ENCODE measurements around the gene NDUFS4. TPM values are rescaled to one million over a fixed set of nuclear protein-coding genes. Genes with fewer than 3 reads are reported as not detected.
"Not testable (repeated sequence)": the region's sequence is repeated elsewhere in the genome, so short reads cannot be mapped to it uniquely, and the experiment has no call there.

Gene NDUFS4
- total RNA-seq, 2 experiments from 2014 or later = 25.0 to 25.1 TPM

DNA sequence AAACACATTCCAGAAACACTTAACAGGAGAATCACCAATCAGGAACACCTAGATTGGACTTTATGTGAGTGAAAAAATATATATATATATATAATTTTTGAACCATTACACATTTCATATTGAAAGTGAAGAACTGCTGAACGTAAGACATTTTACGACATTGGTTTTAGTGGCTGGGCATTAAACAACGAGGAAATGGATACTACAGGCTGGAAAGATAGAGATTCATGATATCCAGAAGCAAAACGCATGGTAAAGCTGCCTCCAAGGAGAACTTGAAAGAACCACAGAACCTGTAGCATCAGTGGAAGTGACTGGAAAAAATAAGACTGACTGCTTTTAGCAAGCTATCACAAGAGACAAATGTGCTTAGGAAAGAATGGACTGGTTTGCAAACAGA lies 13.2 kb upstream of the NDUFS4 start:
- no peaks in the 10 kb centered on the region for H3K9me3 Mint-ChIP-seq
- ATAC-seq (ENCODE audit: poor library complexity) = no peak
- H3K36me3 Mint-ChIP-seq (ENCODE audit: low read depth) = no peaks in the 10 kb centered on the region
- Histone ChIP-seq H3K27ac (ENCODE audit: low read depth in 1 of 2, low read length in 2 of 2) (no peak overlapping the region), H3K9me3 (ENCODE audit: control insufficient read depth in 1 of 2, insufficient read depth in 1 of 2, low read length in 2 of 2) (no peaks in the 10 kb centered on the region), H3K36me3 (ENCODE audit: insufficient read depth, low read length) (no peaks in the 10 kb centered on the region), H3K4me1 (ENCODE audit: insufficient read depth, low read length) (no peaks in the 10 kb centered on the region), H3K27me3 (ENCODE audit: control insufficient read depth in 1 of 2, insufficient read depth in 2 of 2, low read length in 2 of 2) (peaks cover 0 to 8% of the 10 kb centered on the region in 2 experiments), H3K4me3 (ENCODE audit: low read length) (no peak overlapping the region)
- CTCF ChIA-PET = no interaction called here
- POLR2A ChIA-PET = interaction anchor here (1.1 to 1.5 kb wide), 2 partner anchors 13 to 16 kb away, joined by 3 to 4 read pairs; partner anchors contain the start of gene NDUFS4
- H3K4me1 Mint-ChIP-seq (ENCODE audit: low read depth) = no peaks in the 10 kb centered on the region
- TF ChIP-seq, protein P1, sequence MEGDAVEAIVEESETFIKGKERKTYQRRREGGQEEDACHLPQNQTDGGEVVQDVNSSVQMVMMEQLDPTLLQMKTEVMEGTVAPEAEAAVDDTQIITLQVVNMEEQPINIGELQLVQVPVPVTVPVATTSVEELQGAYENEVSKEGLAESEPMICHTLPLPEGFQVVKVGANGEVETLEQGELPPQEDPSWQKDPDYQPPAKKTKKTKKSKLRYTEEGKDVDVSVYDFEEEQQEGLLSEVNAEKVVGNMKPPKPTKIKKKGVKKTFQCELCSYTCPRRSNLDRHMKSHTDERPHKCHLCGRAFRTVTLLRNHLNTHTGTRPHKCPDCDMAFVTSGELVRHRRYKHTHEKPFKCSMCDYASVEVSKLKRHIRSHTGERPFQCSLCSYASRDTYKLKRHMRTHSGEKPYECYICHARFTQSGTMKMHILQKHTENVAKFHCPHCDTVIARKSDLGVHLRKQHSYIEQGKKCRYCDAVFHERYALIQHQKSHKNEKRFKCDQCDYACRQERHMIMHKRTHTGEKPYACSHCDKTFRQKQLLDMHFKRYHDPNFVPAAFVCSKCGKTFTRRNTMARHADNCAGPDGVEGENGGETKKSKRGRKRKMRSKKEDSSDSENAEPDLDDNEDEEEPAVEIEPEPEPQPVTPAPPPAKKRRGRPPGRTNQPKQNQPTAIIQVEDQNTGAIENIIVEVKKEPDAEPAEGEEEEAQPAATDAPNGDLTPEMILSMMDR (IDR thresholded peaks at IDR 0.05) = no peak
- no peak overlapping the region for H3K27ac Mint-ChIP-seq
- H3K4me3 Mint-ChIP-seq = no peak overlapping the region
- intact Hi-C loops (cut with DNase I, micrococcal nuclease) = no loop called here
- DNase-seq = no peak
- H3K27me3 Mint-ChIP-seq = peaks cover 7% of the 10 kb centered on the region

DNA sequence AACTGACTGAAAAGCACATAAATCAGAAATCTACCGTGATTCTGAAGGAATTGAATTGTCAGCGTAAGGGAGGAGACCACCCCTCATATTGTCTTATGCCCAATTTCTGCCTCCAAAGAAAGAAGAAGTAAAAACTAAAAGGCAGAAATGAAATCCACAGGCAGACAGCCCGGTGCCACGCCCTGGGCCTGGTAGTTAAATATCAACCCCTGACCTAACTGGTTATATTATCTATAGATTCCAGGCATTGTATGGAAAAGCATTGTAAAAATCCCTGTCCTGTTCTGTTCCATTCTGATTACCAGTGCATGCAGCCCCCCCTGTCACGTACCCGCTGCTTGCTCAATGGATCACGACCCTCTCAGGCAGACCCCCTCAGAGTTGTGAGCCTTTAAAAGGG lies 11.9 kb upstream of the NDUFS4 start:
- H3K27me3 Mint-ChIP-seq = peaks cover 10% of the 10 kb centered on the region
- intact Hi-C loops (cut with DNase I, micrococcal nuclease); H3K27me3 ChIP-seq (ENCODE audit: control insufficient read depth in 1 of 2, insufficient read depth in 2 of 2, low read length in 2 of 2); H3K27ac ChIP-seq (ENCODE audit: low read depth in 1 of 2, low read length in 2 of 2); H3K4me1 Mint-ChIP-seq (ENCODE audit: low read depth); ATAC-seq (ENCODE audit: poor library complexity); H3K4me3 ChIP-seq (ENCODE audit: low read length); H3K4me3 Mint-ChIP-seq; H3K36me3 ChIP-seq (ENCODE audit: insufficient read depth, low read length); H3K9me3 ChIP-seq (ENCODE audit: control insufficient read depth in 1 of 2, insufficient read depth in 1 of 2, low read length in 2 of 2); DNase-seq; H3K36me3 Mint-ChIP-seq (ENCODE audit: low read depth); CTCF ChIA-PET; H3K27ac Mint-ChIP-seq; POLR2A ChIA-PET; H3K9me3 Mint-ChIP-seq; H3K4me1 ChIP-seq (ENCODE audit: insufficient read depth, low read length): not testable (repeated sequence)

DNA sequence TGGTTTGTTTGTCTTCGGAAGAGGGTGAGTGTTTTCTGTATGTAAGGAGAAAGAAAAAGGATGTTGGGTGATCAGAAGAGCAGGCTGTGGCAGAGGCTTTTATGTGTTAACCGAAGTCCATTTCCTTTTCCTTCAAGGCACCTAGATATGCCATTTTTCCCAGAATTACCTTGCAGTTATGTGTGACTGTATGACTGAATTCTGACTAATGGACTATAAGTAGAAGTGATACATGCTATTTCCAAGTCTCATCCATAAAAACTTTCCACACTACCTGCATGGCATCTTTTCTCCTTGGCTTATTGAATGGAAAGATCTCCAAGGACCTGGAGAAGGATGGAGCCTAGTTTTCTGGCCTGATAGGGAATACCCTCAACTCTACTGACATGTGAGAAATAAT lies 10.6 kb upstream of the NDUFS4 start:
- no peak overlapping the region for H3K4me3 ChIP-seq (ENCODE audit: low read length)
- Mint-ChIP-seq H3K36me3 (ENCODE audit: low read depth) (no peaks in the 10 kb centered on the region), H3K27me3 (peaks cover 18% of the 10 kb centered on the region), H3K9me3 (no peaks in the 10 kb centered on the region), H3K27ac (no peak overlapping the region), H3K4me3 (no peak overlapping the region), H3K4me1 (ENCODE audit: low read depth) (no peaks in the 10 kb centered on the region)
- H3K36me3 ChIP-seq (ENCODE audit: insufficient read depth, low read length) = no peaks in the 10 kb centered on the region
- intact Hi-C loops (cut with DNase I, micrococcal nuclease) = no loop called here
- H3K27ac ChIP-seq (ENCODE audit: low read depth in 1 of 2, low read length in 2 of 2) = no peak overlapping the region
- H3K27me3 ChIP-seq (ENCODE audit: control insufficient read depth in 1 of 2, insufficient read depth in 2 of 2, low read length in 2 of 2) = peaks cover 9% of the 10 kb centered on the region in 2 experiments
- no peaks in the 10 kb centered on the region for H3K4me1 ChIP-seq (ENCODE audit: insufficient read depth, low read length)
- ChIA-PET CTCF (no interaction called here), POLR2A (no interaction called here)
- DNase-seq (no peak), ATAC-seq (ENCODE audit: poor library complexity) (no peak)
- no peaks in the 10 kb centered on the region for H3K9me3 ChIP-seq (ENCODE audit: control insufficient read depth in 1 of 2, insufficient read depth in 1 of 2, low read length in 2 of 2)
- TF ChIP-seq, protein P1 (IDR thresholded peaks at IDR 0.05) = no peak

DNA sequence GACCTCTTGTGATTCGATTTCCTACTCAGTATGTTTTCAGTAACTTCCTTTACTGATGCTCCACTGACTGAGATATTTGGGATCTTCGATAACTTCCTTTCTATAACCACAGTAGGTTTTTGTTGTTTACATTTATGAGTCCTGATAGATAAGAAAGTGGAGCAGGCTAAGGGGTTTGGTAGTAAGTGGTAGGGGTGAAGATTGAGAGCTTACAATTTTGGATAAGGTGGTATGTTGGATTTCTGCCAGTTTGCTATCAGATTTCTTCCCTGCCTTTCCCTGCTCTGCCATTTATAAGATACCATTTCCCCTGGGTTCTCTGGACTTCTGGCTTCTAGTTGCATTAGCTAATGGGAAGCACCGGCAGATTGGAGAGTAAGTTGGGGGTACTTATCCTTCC lies 7.9 kb upstream of the NDUFS4 start:
- Mint-ChIP-seq H3K27me3 (peaks cover 39% of the 10 kb centered on the region), H3K4me1 (ENCODE audit: low read depth) (no peaks in the 10 kb centered on the region), H3K9me3 (no peaks in the 10 kb centered on the region), H3K27ac (no peak overlapping the region), H3K4me3 (no peak overlapping the region), H3K36me3 (ENCODE audit: low read depth) (no peaks in the 10 kb centered on the region)
- Histone ChIP-seq H3K27ac (ENCODE audit: low read depth in 1 of 2, low read length in 2 of 2) (no peak overlapping the region), H3K9me3 (ENCODE audit: control insufficient read depth in 1 of 2, insufficient read depth in 1 of 2, low read length in 2 of 2) (no peaks in the 10 kb centered on the region), H3K27me3 (ENCODE audit: control insufficient read depth in 1 of 2, insufficient read depth in 2 of 2, low read length in 2 of 2) (peaks cover 12 to 34% of the 10 kb centered on the region in 2 experiments), H3K4me1 (ENCODE audit: insufficient read depth, low read length) (no peaks in the 10 kb centered on the region), H3K4me3 (ENCODE audit: low read length) (no peak overlapping the region), H3K36me3 (ENCODE audit: insufficient read depth, low read length) (no peaks in the 10 kb centered on the region)
- DNase-seq = no peak
- intact Hi-C loops (cut with DNase I, micrococcal nuclease) = no loop called here
- ATAC-seq (ENCODE audit: poor library complexity) = no peak
- ChIA-PET POLR2A (no interaction called here), CTCF (no interaction called here)
- TF ChIP-seq, protein P1 (IDR thresholded peaks at IDR 0.05) = no peak

Data from CD4-positive, alpha-beta T cell (primary cell).